ENCODE results near the gene BICD1. TPM values are rescaled to one million over a fixed set of nuclear protein-coding genes. Genes with fewer than 3 reads are reported as not detected.

BICD1 gene
- total and polyA plus RNA-seq, 2 experiments from 2014 or later, result 59.3 to 83.6 TPM

- TF ChIP-seq ZNF114 (CRISPR knock-in tag; IDR thresholded peaks at IDR 0.05), result no peak
- no peak for TF ChIP-seq CREB1 (CRISPR knock-in tag; IDR thresholded peaks at IDR 0.05; ENCODE audit: low read depth)
- TF ChIP-seq ETS1 (IDR thresholded peaks at IDR 0.05), result no peak
- TF ChIP-seq JUNB (IDR thresholded peaks at IDR 0.05; ENCODE audit: unreplicated experiment), result no peak
- no peak for TF ChIP-seq STAT1 (IDR thresholded peaks at IDR 0.05; ENCODE audit: unreplicated experiment)
- no peak for TF ChIP-seq REST (IDR thresholded peaks at IDR 0.05; ENCODE audit: unreplicated experiment)
- TF ChIP-seq NANOG (IDR thresholded peaks at IDR 0.05; ENCODE audit: borderline replicate concordance), result no peak
- TF ChIP-seq ZNF462 (CRISPR knock-in tag; IDR thresholded peaks at IDR 0.05), result no peak
- TF ChIP-seq EZH2 (IDR thresholded peaks at IDR 0.05; ENCODE audit: low read depth, unreplicated experiment), result no peak
- no peak for TF ChIP-seq CTCF (conservative IDR thresholded peaks at IDR 0.05; ENCODE audit: low read depth in 2 of 2)
- no peak for TF ChIP-seq EZH2phosphoT487 (IDR thresholded peaks at IDR 0.05; ENCODE audit: unreplicated experiment)
- TF ChIP-seq POLR2AphosphoS5 (IDR thresholded peaks at IDR 0.05; ENCODE audit: low read depth), result no peak
- TF ChIP-seq ZNF331 (CRISPR knock-in tag; IDR thresholded peaks at IDR 0.05; ENCODE audit: low read depth), result no peak
- H3K27ac ChIP-seq (ENCODE audit: low read depth), result no peak overlapping the region
- peaks cover 49% of the 10 kb centered on the region for H3K79me2 ChIP-seq (replicated peaks; ENCODE audit: insufficient read depth)
- Mint-ChIP-seq H3K27me3 (ENCODE audit: insufficient read depth, low read depth, poor library complexity) (peaks cover 3% of the 10 kb centered on the region), H3K4me3 (no peak overlapping the region), H3K27ac (no peak overlapping the region), H3K9me3 (peaks cover 11% of the 10 kb centered on the region), H3K4me1 (peaks cover 19% of the 10 kb centered on the region), H3K36me3 (ENCODE audit: low read depth) (peaks cover 32% of the 10 kb centered on the region; the same call in 2 of the 3 replicates)
- H2AFZ ChIP-seq, result no peak overlapping the region
- H3K36me3 ChIP-seq (ENCODE audit: insufficient read depth), result no peaks in the 10 kb centered on the region
- no peaks in the 10 kb centered on the region for H4K20me1 ChIP-seq (replicated peaks; ENCODE audit: insufficient read depth)
- no peaks in the 10 kb centered on the region for H3K9me2 ChIP-seq (ENCODE audit: insufficient read depth)
- ATAC-seq (no peak), DNase-seq (ENCODE audit: low spot score) (no peak)
- H3K27me3 ChIP-seq (ENCODE audit: insufficient read depth), result no peaks in the 10 kb centered on the region
- H3K4me2 ChIP-seq, result no peak overlapping the region
- H3F3A ChIP-seq (replicated peaks; ENCODE audit: low read depth), result 0 out of 2 replicates have a peak, but pooled peaks cover 4% of the 10 kb centered on the region
- H3K4me1 ChIP-seq (ENCODE audit: insufficient read depth), result peaks cover 31% of the 10 kb centered on the region
- H3K4me3 ChIP-seq, result no peak overlapping the region
These were observed 99.1 kb downstream of the BICD1 start for GRCh38 chr12:32205731-32206130.
